IPS-15b (cell line): ENCODE results near the gene HNRNPK.

Source experiments
- H3K27me3 ChIP-seq: one replicate; pipeline ENCODE4 v1.6.1; 2013; ENCODE audit warnings: low read length; ENCODE audit not compliant: control insufficient read depth, insufficient read depth
- H3K36me3 ChIP-seq: one replicate; pipeline ENCODE4 v1.6.1; 2013; ENCODE audit warnings: low read length; ENCODE audit not compliant: control insufficient read depth, insufficient read depth
- H3K4me1 ChIP-seq: one replicate; pipeline ENCODE4 v1.6.1; 2013; ENCODE audit warnings: mild to moderate bottlenecking, low read length; ENCODE audit not compliant: control insufficient read depth, insufficient read depth
- H3K4me3 ChIP-seq: one replicate; pipeline ENCODE4 v1.5.1; 2013; ENCODE audit warnings: low read depth, low read length
- H3K9ac ChIP-seq: one replicate; pipeline ENCODE4 v1.6.1; 2013; ENCODE audit warnings: low read depth, mild to moderate bottlenecking, low read length
- H3K9me3 ChIP-seq: one replicate; pipeline ENCODE4 v1.6.1; 2013; ENCODE audit warnings: mild to moderate bottlenecking, low read length; ENCODE audit not compliant: control insufficient read depth, insufficient read depth

HNRNPK gene

DNA sequence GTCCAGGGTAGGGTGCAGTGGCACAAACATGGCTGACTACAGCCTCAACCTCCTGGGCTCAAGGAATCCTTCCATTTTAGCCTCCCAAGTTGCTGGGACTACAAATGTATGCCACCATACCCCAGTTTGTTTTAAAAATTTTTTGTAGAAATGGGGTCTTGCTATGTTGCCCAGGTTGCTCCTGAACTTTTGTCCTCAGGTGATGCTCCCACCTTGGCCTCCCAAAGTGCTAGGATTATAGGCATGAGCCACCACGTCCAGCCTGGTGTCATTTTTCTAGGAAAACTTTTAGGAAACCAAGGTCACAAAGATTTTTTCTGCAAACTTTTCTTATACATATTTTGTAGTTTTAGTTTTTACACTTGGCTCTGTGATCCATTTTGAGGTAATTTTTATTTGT is 11.3 kb upstream of the HNRNPK start:
- Histone ChIP-seq H3K9ac (no peak overlapping the region), H3K36me3 (no peaks in the 10 kb centered on the region), H3K4me1 (no peaks in the 10 kb centered on the region)

DNA sequence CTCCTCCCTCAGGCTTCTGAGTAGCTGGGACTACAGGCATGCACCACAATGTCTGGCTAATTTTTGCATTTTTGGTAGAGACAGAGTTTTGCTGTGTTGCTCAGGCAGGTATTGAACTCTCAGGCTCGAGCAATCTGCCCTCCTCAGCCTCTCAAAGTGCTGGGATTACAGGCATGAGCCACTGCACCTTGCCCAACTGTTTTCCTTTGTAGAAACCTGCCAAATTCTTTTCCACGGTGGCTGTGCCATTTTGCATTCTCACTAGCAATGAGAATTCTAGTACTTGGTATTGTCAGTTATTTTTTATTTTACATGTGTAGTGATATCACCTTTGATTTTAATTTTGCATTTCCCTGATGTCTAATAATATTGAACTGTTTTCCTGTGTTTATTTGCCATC is 8.4 kb upstream of the HNRNPK start:
- H3K9ac ChIP-seq = no peak overlapping the region
- H3K4me3 ChIP-seq = no peak overlapping the region
- no peaks in the 10 kb centered on the region for H3K27me3 ChIP-seq
- H3K36me3 ChIP-seq = no peaks in the 10 kb centered on the region
- H3K9me3 ChIP-seq = no peaks in the 10 kb centered on the region
- H3K4me1 ChIP-seq = no peaks in the 10 kb centered on the region

More for the DNA sequence above, 11.3 kb upstream of the HNRNPK start:
- no peaks in the 10 kb centered on the region for H3K9me3 ChIP-seq
- no peak overlapping the region for H3K4me3 ChIP-seq
- no peaks in the 10 kb centered on the region for H3K27me3 ChIP-seq

DNA sequence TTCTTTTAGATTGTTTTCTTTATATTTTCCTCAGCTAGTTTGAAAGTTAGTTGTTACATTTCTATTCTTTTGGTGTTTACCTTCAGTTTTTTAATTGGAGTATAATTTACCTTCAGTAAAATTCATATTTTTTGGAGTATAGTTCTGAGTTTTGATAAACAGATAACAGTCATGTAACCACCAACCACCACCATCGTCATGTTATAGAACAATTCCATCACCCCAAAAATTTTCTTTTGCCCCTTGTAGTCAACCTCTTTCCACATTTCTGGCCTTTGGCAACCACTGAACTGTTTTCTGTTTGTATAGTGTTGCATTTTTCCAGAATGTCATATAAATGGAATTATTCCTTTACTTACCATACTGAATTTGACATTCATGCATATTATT is 7.4 kb upstream of the HNRNPK start:
- H3K36me3 ChIP-seq = no peaks in the 10 kb centered on the region
- H3K4me3 ChIP-seq = no peak overlapping the region
- no peak overlapping the region for H3K9ac ChIP-seq
- H3K9me3 ChIP-seq = no peaks in the 10 kb centered on the region
- H3K4me1 ChIP-seq = no peaks in the 10 kb centered on the region
- H3K27me3 ChIP-seq = no peaks in the 10 kb centered on the region

DNA sequence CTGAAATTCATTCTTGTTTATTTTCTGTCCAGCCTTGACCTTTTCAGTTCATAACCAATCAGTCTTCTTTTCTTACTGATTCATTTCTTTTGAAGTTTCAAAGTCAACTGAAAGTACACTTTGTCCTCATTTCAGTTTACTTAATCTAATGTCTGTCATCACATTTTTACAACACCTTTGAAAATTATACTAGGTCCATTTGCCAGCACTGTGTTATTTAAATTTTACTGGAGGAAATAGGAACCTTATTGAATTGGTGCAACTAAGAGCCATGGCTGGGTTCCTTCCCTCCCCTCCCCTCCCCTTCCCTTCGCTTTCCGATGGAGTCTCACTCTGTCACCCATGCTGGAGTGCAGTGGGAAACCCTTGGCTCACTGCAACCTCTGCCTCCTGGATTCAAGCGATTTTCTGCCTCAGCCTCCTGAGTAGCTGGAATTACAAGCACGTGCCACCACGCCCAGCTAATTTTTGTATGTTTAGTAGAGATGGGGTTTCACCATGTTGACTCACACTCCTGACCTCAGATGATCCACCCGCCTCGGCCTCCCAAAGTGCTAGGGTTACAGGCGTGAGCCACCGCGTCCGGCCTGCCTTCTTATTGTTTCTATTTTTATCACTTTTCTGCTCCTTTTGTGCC is 6.9 kb upstream of the HNRNPK start:
- Histone ChIP-seq H3K9ac (no peak overlapping the region), H3K36me3 (no peaks in the 10 kb centered on the region), H3K9me3 (no peaks in the 10 kb centered on the region), H3K27me3 (no peaks in the 10 kb centered on the region), H3K4me1 (no peaks in the 10 kb centered on the region), H3K4me3 (no peak overlapping the region)

DNA sequence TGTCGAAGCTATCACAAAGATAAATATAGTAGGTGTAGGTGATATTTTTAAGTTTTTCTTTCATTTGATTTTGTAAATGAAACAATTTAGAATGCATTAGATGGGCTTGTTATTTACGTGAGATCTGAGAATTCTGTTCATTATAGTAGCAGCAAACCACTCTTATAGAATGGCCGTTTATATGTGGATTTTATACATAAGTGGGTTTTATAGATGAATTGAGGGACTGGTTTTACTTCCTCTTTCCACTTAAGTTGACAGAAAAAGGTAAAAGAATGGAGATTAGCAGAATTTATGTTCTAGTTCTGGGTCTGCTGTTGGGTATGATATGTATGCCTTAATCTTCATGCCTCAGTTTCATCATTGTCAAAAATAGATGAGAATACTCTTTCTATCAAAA is 6.2 kb upstream of the HNRNPK start:
- H3K4me3 ChIP-seq = no peak overlapping the region
- no peaks in the 10 kb centered on the region for H3K9me3 ChIP-seq
- H3K9ac ChIP-seq = no peak overlapping the region
- H3K36me3 ChIP-seq = no peaks in the 10 kb centered on the region
- no peaks in the 10 kb centered on the region for H3K4me1 ChIP-seq
- no peaks in the 10 kb centered on the region for H3K27me3 ChIP-seq

DNA sequence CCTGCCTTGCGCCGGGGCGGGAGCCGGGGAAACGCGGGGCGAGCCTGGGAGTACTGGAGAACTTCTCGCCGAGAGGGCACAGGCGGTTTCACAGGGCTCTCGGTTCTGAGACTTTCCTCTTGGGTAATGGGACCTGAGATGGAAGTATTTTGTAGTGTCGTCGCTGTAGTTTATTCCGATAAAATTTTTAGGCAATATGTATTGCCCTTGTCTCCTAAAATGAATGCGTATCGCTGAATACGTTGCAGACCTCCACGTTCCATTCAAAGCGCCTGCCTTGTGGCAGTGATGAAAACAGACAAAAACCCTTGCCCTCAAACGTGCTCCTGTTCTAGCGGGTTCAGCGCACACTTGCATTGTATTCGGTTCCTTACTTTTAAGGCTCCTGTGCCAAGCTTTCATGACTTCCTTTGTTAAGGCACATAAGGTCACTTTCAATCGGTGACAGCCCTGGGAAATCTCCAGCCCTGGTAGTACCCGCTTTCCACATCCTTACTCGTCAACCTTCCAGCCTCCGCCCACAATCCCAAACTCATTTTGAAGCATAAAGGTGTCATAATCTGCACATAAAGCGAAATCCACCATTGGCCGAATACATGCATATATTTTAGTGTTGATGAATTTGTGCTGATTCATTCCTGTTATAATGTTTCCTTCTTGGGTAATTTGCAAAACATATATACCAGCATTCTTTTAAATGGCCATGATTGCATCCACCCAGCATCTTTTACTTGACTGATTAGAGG is 1.3 kb upstream of the HNRNPK start:
- H3K27me3 ChIP-seq = no peaks in the 10 kb centered on the region
- peak overlapping the region; percentile 95 for H3K9ac ChIP-seq
- H3K36me3 ChIP-seq = peaks cover 4% of the 10 kb centered on the region
- H3K4me1 ChIP-seq = no peaks in the 10 kb centered on the region
- no peaks in the 10 kb centered on the region for H3K9me3 ChIP-seq
- peak overlapping the region; percentile 95 for H3K4me3 ChIP-seq

DNA sequence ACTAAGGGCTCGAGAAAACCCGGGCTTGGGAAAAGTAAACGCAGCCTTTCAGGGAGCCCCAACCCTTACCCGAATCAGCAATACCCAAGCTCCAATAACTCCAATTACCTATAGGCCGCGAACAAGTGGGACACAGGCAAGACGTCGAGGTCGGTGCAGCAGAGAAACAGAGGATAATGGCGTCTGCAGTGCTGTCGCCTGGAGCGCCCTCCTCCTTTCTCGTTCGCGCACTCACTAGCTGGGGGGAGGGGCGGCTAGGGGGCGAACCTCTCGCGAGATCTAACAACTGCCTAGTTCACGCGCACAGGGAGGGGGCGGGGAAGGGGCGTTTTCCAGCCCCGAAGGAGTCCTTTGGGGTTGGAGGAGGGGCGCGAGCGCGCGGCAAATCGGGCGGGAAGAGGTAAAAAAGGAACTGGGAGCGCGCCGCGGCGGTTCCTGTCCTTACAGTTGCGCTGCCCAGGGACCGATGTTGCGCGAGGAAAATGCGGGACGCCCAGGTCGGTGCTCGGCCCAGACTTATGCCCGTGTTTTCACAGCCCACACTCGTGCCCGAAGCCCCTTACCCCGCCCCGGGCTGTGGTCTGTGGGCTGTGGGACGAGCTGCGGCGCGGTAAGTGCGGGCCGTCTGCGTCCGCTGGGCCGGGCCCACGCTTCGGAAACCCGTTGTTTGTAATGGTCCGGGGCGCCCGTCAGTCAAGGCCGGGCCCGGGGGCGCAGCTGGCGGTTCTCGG is 545 bp upstream of the HNRNPK start, which contains the start of gene RMI1:
RMI1 (plus strand) TSS at position 411 of the 731 bp plus-strand sequence. CDS start 20,182 bp downstream, outside the sequence.
- Histone ChIP-seq H3K4me3 (peak within 1 kb of the TSS; percentile 95), H3K27me3 (no peaks in the 10 kb centered on the region), H3K4me1 (peaks cover 2% of the 10 kb centered on the region), H3K36me3 (peaks cover 12% of the 10 kb centered on the region), H3K9ac (peak within 1 kb of the TSS; percentile 99), H3K9me3 (no peaks in the 10 kb centered on the region)

DNA sequence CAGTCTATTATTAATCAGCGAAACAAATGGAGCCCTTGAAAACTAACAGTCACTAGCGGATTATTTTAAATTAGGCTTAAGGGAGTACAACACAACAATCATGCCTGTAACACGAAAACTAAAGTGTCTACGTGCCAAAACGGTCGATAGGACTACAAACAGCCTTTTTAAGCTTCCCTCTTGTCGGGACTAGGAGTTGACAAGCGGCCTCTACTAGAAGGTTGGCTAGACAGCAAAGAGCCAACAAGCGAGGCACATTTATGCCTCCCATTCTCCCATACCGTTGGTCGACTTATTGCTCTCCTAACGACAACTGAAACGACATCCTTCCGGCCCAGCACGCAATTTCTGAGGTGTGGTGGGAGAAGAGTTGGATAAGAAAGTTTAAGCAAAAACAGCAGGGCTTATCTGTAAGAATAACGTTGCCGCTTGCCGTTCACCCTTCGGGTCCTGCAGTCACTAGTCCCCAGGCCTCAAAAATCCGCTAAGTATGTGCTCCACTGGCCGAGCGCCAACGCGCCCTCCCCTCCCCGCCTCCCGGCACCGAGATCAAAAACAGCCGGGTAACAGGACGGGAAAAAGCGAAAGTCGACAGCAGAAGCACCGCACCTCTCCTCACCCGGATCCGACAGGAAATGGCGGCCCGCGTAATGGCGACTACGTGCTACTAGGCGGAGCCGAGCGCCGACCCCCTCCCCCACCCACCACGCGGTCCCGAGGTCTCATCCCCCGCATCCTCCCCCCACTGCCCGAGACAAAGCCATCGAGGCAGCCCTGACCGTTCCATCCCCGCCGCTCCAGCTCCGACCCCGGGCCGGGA is 813 bp downstream of the HNRNPK start:
- Histone ChIP-seq H3K27me3 (no peaks in the 10 kb centered on the region), H3K4me3 (peak overlapping the region; percentile 95), H3K9me3 (no peaks in the 10 kb centered on the region), H3K36me3 (peaks cover 25% of the 10 kb centered on the region), H3K9ac (peak overlapping the region; percentile 99), H3K4me1 (peaks cover 2% of the 10 kb centered on the region)

DNA sequence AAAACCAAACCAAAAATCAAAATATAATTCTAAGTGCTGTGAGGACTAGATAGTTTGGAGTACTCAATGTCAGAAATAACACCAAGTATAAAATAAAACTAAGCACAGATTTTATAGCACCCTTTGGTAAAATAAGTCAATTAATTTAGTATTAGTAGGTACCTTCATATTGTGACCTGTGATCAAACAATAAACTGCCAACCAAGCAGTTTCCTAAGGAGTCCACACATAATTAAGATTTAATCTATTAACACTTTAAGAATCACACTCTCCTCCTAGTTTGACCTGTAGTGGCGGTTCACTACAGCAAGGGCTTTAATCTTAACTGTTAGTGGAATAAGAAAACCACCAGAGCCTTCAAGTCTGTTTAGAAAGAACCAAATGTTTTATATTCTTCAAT is 2.8 kb downstream of the HNRNPK start:
- no peaks in the 10 kb centered on the region for H3K27me3 ChIP-seq
- H3K9me3 ChIP-seq = no peaks in the 10 kb centered on the region
- peaks cover 2% of the 10 kb centered on the region for H3K4me1 ChIP-seq
- H3K4me3 ChIP-seq = peak overlapping the region; percentile 95
- H3K36me3 ChIP-seq = peaks cover 38% of the 10 kb centered on the region
- H3K9ac ChIP-seq = no peak overlapping the region

DNA sequence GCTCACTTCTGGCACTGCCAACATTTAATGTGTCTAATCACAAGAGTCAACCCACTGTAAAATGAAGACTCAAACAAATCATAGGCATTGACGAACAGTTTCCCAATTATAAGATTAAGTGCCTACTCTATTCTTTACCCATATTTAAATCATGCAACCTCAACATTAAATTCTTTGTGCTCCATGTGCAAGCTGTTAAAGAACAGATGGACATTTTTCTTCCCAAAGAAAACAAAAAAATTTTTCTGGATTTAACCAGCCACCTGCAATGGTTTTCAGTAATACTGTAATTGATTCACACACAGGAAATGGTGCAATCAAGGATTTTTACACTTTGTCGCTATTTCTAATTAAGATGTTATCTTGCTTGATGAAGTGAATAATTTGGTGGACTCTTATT is 3.6 kb downstream of the HNRNPK start:
- Histone ChIP-seq H3K4me1 (peaks cover 2% of the 10 kb centered on the region), H3K9ac (no peak overlapping the region), H3K27me3 (no peaks in the 10 kb centered on the region), H3K4me3 (no peak overlapping the region), H3K9me3 (no peaks in the 10 kb centered on the region), H3K36me3 (peaks cover 46% of the 10 kb centered on the region)

DNA sequence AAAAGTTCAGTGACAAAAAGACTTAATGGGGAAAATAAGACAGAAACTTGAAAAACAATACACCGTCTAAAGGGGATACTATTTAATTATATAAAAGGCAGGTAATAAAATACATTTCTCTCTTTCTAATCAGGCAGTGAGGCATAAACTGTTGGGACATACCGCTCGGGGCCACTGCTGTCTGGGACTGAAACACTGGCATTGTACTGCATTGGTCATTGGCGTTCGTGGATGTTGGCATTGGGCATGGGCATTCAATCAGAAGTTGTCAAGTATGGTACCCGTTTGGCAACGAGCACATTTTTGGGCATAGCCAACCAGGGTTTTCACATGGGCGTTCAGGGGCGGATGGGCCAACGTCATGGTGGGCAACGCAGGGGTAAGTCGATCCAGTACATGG is 4.7 kb downstream of the HNRNPK start:
- Histone ChIP-seq H3K36me3 (peaks cover 57% of the 10 kb centered on the region), H3K4me1 (peaks cover 2% of the 10 kb centered on the region), H3K27me3 (no peaks in the 10 kb centered on the region), H3K9me3 (no peaks in the 10 kb centered on the region), H3K9ac (no peak overlapping the region), H3K4me3 (no peak overlapping the region)
